Stimulated activated CD8-positive, alpha-beta memory T cell treated with anti-CD3 and anti-CD28 coated beads, Interleukin-4, amount 100 ng/mL, for 1 hour (primary cell): ENCODE data around the gene LHPP.

Experiments used
- DNase-seq, 2 donors: peaks; one replicate each; pipeline ENCODE4 v3.0.0-alpha.2; 2020; ENCODE audit warnings: low read depth in 2 of 2, low spot score in 1 of 2

The LHPP gene

DNA sequence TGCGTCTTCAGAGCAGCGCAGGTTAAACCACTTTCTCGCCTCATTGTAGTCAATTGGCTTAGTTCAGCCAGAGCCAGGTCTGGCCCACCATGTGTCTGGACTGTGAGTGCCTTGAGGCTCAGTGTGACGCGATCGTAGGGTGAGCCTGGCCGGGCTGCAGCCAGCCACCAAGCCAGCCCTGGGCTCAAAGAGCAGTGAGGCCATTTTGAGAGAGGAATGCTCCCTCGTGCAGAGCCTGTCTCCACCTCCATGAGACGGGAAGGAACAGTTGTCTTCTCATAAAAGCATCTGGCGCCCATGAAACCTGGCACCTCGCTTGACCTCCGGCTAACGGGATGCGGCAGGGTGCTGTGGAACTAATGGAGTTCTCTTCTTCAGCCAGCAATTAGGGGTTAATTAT is 34.5 kb downstream of the LHPP start:
- DNase-seq, result no peak

DNA sequence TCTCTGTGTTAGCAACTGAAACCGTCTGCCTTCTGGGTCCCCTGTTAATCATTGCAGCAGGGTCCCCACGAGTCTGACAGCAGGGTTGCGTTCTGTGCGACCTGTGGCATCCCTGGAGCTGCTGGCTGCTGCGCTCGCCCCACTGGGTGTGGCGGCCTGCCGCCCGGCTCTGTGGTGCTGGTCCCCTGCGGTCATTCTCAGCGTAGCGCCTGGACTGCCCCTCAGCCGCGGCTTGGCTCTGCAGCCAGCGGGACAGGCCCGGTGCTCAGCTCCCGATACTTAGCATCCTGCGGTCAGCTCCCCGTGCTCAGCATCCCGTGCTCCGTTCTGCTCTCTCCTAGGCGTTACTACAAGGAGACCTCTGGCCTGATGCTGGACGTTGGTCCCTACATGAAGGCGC is 35.0 kb downstream of the LHPP start:
- DNase-seq, result no peak

DNA sequence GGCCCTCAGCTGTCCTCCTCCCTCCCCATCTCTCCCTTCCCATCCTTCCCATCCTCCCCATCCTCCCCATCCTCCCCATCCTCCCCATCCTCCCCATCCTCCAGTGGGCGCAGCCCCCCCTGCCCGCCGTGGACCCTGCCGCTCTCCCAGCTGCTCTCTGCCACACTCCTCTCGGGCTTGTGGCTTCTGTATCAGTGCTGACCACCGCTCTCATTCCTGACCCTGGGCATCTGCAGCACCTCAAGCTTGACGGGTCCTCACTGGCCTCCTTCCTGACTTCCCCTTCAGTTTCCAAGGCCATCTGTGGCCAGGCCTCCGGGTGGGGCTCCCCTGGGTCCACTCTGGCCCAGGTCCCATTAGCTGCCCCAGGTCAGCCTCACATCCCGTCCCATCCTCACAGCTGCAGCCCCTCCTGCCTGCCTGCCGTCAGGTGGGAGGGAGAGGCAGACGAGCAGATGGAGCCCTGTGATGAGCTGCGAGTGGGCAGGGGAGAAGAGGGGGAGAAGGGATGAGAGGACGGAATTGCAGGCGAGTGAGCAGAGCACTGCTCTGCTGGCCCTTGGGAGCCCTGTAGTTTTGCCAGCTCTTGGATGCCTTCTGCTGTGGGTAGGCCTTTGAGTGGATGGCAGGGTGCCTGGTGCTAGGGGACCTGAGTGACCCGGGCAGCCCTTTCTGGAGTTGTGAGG is 35.7 kb downstream of the LHPP start:
- no peak for DNase-seq

- DNase-seq, result no peak
Observed at GRCh38 chr10:124498056-124498455, 36.4 kb downstream of the LHPP start.

DNA sequence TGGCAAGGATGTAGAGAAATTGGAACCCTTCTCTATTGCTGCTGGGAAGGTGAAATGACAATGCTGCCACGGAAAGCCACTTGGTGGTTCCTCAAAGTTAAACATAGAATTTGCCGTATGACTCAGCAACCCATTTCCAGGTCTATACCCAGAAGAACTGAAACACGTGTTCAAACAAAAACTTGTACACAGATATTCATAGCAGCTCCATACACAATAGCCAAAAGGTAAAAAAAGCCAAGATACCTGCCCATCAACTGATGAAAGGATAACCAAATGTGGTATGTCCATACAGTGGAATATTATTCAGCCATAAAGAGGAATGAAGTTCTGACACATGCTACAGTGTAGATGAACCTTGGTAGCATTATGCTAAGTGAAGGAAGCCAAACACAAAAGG is 39.1 kb downstream of the LHPP start:
- no peak for DNase-seq

DNA sequence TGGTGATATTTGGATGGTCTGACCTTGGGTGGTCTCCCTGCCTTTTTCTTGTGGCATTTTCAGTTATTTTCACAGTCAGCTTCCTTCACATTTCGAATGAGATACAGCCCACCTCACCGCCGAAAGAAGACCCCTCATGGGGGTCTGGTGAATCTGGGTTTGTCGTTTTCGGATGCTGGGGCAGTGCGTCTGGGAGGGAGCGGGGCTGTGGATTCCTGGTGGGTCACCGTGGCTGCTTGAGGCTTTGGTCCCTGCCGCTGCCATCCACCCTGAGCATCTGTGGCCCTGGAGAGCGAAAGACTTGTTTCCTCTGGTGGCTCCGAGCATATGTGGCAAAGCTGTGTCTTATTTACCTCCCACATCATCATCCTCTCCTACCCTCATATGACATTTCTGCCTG is 43.1 kb downstream of the LHPP start:
- DNase-seq, result no peak

DNA sequence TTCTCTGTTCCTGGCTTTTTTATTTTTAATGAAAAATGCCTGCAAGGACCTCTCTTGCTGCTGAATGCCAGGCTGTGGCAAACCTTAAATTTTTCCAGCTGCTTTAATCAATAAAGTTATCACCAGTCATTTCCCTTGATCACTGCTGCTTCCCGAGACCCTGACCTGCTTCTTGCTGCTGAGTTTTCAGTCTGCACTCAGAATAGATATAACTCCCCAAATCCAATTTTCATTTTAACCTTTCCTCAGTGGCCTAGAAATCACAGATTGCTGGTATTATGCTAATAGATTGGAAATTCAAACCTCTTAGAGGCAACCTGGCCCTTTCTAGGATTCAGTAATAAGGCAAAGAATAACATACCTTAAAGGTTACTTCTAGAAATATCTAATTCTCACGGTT is 43.7 kb downstream of the LHPP start:
- DNase-seq, result no peak

- no peak for DNase-seq
Observed at GRCh38 chr10:124508070-124508667, 46.5 kb downstream of the LHPP start.

GRCh38 chr10:124508907-124509454 is 47.4 kb downstream of the LHPP start:
- DNase-seq, result no peak

GRCh38 chr10:124509880-124510632 is 48.4 kb downstream of the LHPP start:
- DNase-seq, result no peak

- no peak for DNase-seq
Observed at GRCh38 chr10:124510759-124511158, 49.1 kb downstream of the LHPP start.

GRCh38 chr10:124511205-124512039 is 49.8 kb downstream of the LHPP start:
- no peak for DNase-seq

DNA sequence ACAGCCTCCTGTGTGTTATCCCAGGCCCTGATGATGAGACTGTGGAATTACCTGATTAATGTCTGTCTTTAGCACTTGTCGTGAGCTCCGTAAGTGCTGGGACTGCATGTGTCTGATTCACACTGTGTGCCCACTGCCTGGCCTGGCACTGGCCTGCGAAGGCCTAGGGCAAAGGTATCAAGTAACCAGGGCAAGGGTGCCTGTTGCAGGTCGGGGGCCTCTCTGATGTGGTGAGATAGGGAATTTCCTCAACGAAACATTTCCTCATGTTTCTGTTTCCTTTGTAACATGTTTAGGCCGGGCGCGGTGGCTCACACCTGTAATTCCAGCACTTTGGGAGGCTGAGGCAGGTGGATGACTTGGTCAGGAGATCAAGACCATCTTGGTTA is 50.4 kb downstream of the LHPP start:
- no peak for DNase-seq

GRCh38 chr10:124512600-124512999 is 51.0 kb downstream of the LHPP start:
- no peak for DNase-seq

DNA sequence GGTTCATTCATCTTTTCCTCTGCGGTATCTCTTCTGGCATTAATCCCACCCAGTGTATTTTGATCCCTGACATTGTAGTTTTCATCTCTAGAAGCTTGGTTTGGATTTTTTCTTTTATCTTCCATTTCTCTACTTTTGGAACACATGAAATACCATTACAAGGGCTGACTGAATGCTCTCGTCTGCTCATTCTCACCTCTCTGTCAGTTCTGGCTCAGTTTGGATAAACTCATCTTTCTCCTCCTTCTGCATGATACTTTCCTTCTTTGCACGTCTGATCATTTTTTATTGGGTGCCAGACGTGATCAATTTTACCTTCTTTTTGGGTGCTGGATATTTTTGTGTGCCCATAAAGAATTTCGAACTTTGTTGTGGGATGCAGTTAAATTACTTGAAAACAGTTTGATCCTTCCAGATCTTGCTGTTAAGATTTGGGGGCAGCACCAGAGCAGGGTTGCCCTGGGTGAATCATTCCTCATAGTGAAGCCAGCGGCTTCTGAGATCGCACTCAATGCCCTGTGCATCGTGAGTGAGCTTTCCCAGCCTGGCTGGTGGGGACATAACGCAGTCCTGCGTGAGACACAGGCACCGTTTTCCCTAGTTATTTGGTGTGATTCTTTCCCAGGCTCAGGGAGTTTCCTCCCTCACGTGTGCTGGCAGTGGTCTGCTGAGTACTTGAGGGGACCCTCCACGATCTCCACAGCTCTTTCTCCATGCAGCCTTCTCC is 53.8 kb downstream of the LHPP start:
- no peak for DNase-seq

DNA sequence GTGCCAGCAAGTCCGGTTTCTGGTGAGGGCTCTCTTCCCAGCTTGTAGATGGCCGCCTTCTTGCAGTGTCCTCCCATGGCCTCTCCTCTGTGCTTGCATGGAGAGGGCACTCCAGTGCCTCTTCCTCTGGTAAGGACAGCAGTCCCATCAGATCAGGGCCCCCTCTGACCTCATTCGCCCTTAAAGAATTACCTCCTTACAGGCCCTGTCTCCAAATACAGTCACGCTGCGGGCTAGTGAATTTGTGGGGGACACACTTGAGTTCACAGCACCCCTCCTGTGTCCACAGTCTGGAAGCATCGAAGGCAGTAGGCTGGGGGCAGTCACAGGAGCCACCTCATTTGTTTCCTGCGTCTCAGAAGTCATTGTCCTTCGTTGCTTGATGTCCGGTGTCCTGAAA is 54.6 kb downstream of the LHPP start:
- no peak for DNase-seq

DNA sequence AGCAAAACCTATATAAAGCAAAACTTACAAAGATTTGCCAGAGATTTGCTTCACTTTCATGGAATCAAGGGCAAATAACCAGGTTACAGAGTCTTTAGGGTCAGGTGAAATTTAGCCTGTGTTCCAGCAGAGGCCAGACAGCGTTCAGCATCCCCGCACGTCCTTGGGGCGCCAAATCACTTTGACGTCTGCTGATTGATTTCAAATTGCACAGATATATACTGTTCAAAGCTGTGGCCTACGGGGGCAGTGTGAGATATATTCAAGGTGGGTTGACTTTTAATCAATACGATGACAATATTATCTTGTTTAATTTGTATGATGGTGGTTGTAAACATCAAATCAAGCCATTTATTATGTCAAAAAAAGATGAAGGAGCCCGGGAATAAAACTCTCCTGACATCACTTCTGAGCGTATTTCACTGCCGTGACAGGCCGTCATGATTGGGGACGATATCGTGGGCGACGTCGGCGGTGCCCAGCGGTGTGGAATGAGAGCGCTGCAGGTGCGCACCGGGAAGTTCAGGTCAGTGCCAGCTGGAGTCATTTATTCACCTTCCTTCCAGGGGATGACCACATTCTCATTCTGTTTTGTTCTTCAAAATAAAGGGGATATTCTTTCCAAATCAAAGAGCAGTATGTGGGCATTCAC is 55.2 kb downstream of the LHPP start:
- no peak for DNase-seq

- DNase-seq, result no peak
Observed at GRCh38 chr10:124517461-124517860, 55.8 kb downstream of the LHPP start.

DNA sequence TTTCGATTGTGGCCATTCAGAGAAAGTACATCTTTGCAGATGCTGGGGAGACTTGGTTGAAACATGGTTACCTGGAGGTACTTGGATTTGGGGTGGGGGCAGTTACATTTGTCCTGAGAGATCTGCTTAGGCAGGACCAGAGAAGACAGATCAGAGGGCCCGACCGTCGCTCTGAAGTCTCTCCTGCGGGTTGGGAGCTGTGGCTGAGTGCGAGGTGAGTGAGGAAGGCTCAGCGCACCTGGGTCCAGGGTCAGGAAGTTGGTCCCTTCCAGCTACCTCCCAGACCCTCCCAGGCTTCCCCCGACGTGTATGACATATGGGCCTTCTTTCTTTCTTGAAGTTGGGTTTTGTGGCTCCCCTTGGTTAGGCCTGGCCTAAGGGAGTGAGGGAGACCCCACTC is 56.3 kb downstream of the LHPP start:
- no peak for DNase-seq

- no peak for DNase-seq
Observed at GRCh38 chr10:124518366-124518765, 56.7 kb downstream of the LHPP start.
